ENCODE data around the gene OR8B2. TPM values are rescaled to one million over a fixed set of nuclear protein-coding genes. Genes with fewer than 3 reads are reported as not detected.
"Not testable (repeated sequence)": the region's sequence is repeated elsewhere in the genome, so short reads cannot be mapped to it uniquely, and the experiment has no call there.

The OR8B2 gene
- total and polyA plus RNA-seq, 3 donors from 2014 or later, result 1.0 TPM; not detected in 2

DNA sequence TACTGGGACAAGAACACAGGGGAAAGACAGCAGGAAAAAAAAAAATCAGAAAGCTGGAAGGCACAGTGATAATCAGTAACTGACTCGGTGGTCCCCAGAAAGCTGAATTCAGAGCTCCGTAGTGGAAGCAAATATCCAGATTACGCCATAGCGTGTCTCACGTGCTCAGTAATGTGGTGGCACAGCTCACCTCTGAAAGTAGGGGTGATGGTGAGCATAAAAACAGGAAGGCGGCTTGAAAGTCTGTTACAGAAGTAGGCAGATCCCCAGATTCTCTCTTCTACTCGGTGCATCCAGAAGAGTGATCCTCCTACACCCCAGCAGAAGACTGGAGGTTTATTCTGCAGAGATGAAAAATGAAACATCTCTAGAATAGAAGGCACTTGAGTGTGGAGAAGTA lies 25.6 kb upstream of the OR8B2 start:
- no peak for DNase-seq
- TF ChIP-seq, protein P1, sequence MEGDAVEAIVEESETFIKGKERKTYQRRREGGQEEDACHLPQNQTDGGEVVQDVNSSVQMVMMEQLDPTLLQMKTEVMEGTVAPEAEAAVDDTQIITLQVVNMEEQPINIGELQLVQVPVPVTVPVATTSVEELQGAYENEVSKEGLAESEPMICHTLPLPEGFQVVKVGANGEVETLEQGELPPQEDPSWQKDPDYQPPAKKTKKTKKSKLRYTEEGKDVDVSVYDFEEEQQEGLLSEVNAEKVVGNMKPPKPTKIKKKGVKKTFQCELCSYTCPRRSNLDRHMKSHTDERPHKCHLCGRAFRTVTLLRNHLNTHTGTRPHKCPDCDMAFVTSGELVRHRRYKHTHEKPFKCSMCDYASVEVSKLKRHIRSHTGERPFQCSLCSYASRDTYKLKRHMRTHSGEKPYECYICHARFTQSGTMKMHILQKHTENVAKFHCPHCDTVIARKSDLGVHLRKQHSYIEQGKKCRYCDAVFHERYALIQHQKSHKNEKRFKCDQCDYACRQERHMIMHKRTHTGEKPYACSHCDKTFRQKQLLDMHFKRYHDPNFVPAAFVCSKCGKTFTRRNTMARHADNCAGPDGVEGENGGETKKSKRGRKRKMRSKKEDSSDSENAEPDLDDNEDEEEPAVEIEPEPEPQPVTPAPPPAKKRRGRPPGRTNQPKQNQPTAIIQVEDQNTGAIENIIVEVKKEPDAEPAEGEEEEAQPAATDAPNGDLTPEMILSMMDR (IDR thresholded peaks at IDR 0.05), result no peak
- TF ChIP-seq POLR2A (IDR thresholded peaks at IDR 0.05), result no peak
- Histone ChIP-seq H3K4me1 (peaks cover 3% of the 10 kb centered on the region), H3K36me3 (ENCODE audit: low read depth, missing control alignments) (no peaks in the 10 kb centered on the region), H3K4me3 (no peak overlapping the region), H3K27ac (no peak overlapping the region), H3K27me3 (no peaks in the 10 kb centered on the region), H3K9me3 (no peaks in the 10 kb centered on the region)
- intact Hi-C loops (cut with DNase I; ENCODE audit: low total_unique reads), result no loop called here
- 84 to 86% methylated on average over 7 of the region's 7 CpGs for WGBS, 2 donors

DNA sequence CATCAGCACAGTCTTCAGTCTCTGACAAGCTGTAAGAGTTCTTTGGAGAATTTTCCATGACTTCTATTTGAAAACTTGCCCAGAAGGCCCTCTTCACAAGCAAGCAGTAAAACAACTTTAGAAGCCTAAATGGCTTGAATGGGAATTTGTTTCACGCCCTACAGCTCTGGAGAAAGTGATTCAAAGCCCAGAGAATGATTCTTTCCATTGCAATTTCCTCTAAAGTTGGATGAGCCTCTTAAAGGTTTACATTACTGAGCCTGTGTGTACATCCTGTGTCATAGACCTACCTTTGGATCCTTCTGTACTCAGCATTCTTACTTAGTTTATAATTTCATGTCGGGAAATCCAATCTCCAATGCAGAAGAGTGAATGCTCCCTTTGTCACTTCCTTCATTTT lies 21.3 kb upstream of the OR8B2 start:
- Histone ChIP-seq H3K4me1 (peaks cover 3% of the 10 kb centered on the region), H3K4me3 (no peak overlapping the region), H3K36me3 (ENCODE audit: low read depth, missing control alignments) (no peaks in the 10 kb centered on the region), H3K27ac (no peak overlapping the region), H3K27me3 (no peaks in the 10 kb centered on the region), H3K9me3 (no peaks in the 10 kb centered on the region)
- no peak for DNase-seq
- 57 to 83% methylated on average over 2 of the region's 2 CpGs for WGBS, 2 donors
- intact Hi-C loops (cut with DNase I; ENCODE audit: low total_unique reads), result no loop called here
- TF ChIP-seq, protein P1 (IDR thresholded peaks at IDR 0.05), result no peak
- TF ChIP-seq POLR2A (IDR thresholded peaks at IDR 0.05), result no peak

DNA sequence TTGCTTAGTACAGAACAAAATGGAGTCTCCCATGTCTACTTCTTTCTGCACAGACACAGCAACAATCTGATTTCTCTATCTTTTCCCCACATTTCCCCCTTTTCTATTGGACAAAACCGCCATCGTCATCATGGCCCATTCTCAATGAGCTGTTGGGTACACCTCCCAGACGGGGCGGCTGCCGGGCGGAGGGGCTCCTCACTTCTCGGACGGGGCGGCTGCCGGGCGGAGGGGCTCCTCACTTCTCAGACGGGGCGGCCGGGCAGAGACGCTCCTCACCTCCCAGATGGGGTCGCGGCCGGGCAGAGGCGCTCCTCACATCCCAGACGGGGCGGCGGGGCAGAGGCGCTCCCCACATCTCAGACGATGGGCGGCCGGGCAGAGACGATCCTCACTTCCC lies 18.9 kb upstream of the OR8B2 start:
- H3K4me1 ChIP-seq; H3K27me3 ChIP-seq; H3K36me3 ChIP-seq (ENCODE audit: low read depth, missing control alignments); H3K9me3 ChIP-seq; DNase-seq; H3K4me3 ChIP-seq; intact Hi-C loops (cut with DNase I; ENCODE audit: low total_unique reads); H3K27ac ChIP-seq: not testable (repeated sequence)
- 78 to 95% methylated on average over 12 to 23 of the region's 27 CpGs for WGBS, 2 donors

DNA sequence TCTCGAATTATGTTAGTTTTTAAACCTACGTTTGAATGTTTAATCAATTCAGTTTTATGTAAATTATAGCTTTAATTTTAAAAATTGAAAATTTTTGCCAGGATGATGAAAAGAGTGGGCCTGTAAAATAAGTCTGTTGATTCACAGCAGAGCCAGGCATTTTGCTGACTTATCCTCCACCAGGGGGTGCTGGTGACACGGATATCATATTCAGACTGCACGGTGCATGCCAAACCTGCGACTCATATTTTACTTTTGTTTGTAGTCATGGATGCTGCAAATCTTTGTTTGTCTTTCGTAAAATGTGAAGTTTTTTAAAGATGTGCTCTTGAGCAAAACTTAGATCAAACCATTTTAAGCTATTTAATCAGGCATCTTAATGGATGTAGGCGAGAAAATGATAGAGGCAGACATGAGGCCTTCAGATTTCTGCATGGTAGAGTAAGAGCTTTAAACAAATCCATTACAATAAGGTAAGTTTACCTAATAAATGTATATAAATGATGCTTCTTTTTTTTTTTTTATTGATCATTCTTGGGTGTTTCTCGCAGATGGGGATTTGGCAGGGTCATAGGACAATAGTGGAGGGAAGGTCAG lies 18.1 kb upstream of the OR8B2 start:
- WGBS, 2 donors, result 46 to 49% methylated on average over 8 of the region's 8 CpGs
- Histone ChIP-seq H3K4me1 (peaks cover 3% of the 10 kb centered on the region), H3K27ac (no peak overlapping the region), H3K27me3 (no peaks in the 10 kb centered on the region), H3K4me3 (no peak overlapping the region), H3K36me3 (ENCODE audit: low read depth, missing control alignments) (no peaks in the 10 kb centered on the region), H3K9me3 (no peaks in the 10 kb centered on the region)
- intact Hi-C loops (cut with DNase I; ENCODE audit: low total_unique reads), result no loop called here
- peak; percentile 81 for DNase-seq
- TF ChIP-seq, protein P1 (IDR thresholded peaks at IDR 0.05), result peak; percentile 41 to 60 (median 50)
- no peak for TF ChIP-seq POLR2A (IDR thresholded peaks at IDR 0.05)

DNA sequence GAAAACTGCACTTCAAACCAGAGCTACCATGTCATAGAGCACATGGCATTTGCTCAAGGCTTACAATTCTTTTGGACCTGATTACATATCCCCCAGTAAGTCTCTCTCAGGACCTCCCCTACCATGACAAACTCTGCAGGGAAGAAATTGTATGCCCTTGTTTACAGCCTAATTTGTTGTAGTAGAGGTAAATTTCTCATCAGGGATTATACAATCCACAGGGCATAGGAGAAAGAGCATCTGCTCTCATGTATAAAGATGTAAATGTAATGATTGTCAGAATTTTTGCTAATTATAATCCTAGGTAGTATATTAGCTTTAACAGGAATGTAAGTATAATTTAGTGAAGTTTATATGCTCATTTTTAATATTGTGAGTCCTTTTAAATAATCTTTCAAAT lies 14.6 kb upstream of the OR8B2 start, which contains the start of gene OR8B3:
OR8B3 (minus strand) TSS at position 101 of the 400 bp plus-strand sequence. CDS start 1,673 bp downstream, outside the sequence.
- H3K27ac ChIP-seq, result no peak within 1 kb of the TSS
- H3K27me3 ChIP-seq, result no peaks in the 10 kb centered on the region
- no peak for TF ChIP-seq POLR2A (IDR thresholded peaks at IDR 0.05)
- TF ChIP-seq, protein P1 (IDR thresholded peaks at IDR 0.05), result no peak
- intact Hi-C loops (cut with DNase I; ENCODE audit: low total_unique reads), result no loop called here
- no peak within 1 kb of the TSS for H3K4me3 ChIP-seq
- H3K36me3 ChIP-seq (ENCODE audit: low read depth, missing control alignments), result no peaks in the 10 kb centered on the region
- no peaks in the 10 kb centered on the region for H3K4me1 ChIP-seq
- H3K9me3 ChIP-seq, result no peaks in the 10 kb centered on the region
- DNase-seq, result no peak

DNA sequence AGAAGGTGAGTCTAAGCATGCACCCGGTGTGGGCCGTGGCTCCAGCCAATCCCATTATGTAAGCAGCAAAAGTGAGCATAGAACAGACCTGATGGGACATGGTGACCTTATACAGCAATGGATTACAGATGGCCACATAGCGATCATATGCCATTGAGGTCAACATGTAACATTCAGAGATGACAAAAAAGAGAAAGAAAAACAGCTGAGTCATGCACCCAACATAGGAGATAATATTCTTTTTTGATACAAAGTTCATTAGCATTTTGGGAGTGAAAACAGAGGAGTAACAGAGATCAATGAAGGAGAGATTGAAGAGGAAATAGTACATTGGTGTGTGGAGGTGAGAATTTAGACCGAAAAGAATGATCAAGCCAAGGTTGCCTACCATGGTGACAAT lies 12.5 kb upstream of the OR8B2 start:
- intact Hi-C loops (cut with DNase I; ENCODE audit: low total_unique reads); H3K4me3 ChIP-seq; H3K27ac ChIP-seq; H3K9me3 ChIP-seq; H3K36me3 ChIP-seq (ENCODE audit: low read depth, missing control alignments); DNase-seq; H3K27me3 ChIP-seq; H3K4me1 ChIP-seq: not testable (repeated sequence)
- 72 to 82% methylated on average over 2 to 4 of the region's 4 CpGs for WGBS, 2 donors

Measured in testis (tissue), 3 donors.